Gastroesophageal sphincter (tissue), 3 donors: Measurements from ENCODE around the gene PDE4B.

Experiments used
- CTCF ChIP-seq, 4 experiments: fragments of 200-600 bp in 2 of 4; fragments of 450-650 bp in 2 of 4; sonication (generic) in 1 of 4; IDR thresholded peaks; one replicate each; pipeline ENCODE4 v1.5.1; 2017 to 2019; ENCODE audit warnings: antibody characterized with exemption in 4 of 4, mild to moderate bottlenecking in 2 of 4, moderate library complexity in 2 of 4
- POLR2A ChIP-seq, 2 donors: fragments of 450-650 bp; IDR thresholded peaks; one replicate each; pipeline ENCODE4 v1.6.1; 2017; ENCODE audit warnings: antibody characterized with exemption in 2 of 2, mild to moderate bottlenecking in 2 of 2, moderate library complexity in 1 of 2

DNA sequence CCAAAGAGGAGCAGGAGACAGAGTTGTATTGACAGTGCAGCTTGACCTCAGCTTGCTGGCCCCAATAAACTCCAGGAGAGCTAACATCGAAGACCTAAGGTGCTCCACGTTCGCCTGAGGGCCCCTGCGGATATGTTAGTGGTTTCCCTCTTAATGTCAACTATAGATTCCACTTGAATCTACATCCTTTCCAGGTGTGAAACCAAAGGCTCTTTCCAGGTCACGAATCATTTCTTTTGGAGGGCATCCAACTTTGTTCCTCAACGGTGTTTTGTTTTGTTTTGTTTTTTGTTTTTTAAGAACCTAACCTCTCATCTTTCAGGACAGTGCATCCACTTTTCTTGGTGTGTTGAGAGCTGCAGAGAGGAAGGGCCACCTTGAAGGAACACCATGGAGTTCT, 473.7 kb downstream of the PDE4B start:
- TF ChIP-seq CTCF (IDR thresholded peaks at IDR 0.05), result no peak
- TF ChIP-seq POLR2A (IDR thresholded peaks at IDR 0.05), result no peak
